ENCODE data around the gene CDK18.

Gene CDK18

GRCh38 chr1:205535096-205535495 lies 30.6 kb downstream of the CDK18 start:
- TF ChIP-seq, protein P1, sequence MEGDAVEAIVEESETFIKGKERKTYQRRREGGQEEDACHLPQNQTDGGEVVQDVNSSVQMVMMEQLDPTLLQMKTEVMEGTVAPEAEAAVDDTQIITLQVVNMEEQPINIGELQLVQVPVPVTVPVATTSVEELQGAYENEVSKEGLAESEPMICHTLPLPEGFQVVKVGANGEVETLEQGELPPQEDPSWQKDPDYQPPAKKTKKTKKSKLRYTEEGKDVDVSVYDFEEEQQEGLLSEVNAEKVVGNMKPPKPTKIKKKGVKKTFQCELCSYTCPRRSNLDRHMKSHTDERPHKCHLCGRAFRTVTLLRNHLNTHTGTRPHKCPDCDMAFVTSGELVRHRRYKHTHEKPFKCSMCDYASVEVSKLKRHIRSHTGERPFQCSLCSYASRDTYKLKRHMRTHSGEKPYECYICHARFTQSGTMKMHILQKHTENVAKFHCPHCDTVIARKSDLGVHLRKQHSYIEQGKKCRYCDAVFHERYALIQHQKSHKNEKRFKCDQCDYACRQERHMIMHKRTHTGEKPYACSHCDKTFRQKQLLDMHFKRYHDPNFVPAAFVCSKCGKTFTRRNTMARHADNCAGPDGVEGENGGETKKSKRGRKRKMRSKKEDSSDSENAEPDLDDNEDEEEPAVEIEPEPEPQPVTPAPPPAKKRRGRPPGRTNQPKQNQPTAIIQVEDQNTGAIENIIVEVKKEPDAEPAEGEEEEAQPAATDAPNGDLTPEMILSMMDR (IDR thresholded peaks at IDR 0.05), result no peak

GRCh38 chr1:205535866-205536758 lies 31.6 kb downstream of the CDK18 start:
- TF ChIP-seq, protein P1 (IDR thresholded peaks at IDR 0.05), result no peak

DNA sequence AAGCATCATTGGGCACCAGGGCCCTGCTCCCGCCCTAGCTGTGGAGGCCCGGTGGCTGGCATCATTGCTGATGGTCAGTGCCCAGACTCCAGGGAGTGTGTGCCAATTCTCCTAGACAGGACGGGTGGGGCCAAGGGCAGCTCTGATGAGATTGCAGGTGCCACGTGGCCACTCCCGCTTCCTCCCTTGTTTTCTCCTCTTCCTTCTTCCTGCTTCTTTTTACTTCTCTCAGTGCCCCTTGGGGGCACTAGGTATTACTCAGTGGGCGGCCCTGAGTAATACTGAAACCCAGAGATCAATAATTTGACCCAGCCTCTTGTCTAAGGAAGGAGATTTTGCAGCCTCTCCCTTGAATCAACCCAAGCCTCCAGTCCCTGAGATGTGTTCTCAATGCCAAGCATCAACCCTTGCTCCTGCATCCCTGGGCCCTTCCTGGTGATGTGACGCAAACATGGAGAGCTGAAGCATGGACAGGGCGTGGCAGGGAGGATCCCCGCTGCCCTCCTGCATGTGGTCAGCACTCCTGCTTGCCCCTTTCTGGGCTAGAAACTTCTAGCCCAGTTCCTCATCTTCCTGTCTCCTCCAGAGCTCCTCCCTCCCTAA lies 32.4 kb downstream of the CDK18 start:
- TF ChIP-seq, protein P1 (IDR thresholded peaks at IDR 0.05), result no peak

DNA sequence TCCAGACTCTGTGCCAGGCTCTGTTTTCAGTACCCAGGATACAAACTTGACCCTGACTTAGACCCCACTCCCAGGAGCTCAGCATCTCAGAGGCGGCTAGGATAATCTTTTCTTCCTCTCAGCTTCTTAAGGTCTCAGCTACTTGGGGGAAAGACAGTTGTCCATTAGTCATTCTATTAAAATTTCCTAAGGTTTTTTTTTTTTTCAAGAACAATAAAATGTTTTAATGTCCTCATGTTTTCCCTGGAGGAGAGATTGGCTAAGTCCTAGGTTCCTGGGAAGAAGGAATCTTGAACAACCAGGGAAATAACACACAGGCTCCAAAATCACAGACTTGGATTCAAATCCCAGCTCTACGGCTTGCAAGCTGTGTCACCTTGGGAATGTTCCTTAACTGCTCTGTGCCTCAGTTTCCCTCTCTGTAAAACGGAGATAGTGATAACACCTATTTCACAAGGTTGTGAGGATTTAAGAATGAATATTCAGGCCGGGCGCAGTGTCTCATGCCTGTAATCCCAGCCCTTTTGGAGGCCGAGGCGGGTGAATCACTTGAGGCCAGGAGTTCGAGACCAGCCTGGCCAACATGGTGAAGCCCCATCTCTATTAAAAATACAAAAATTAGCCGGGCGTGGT lies 33.0 kb downstream of the CDK18 start:
- TF ChIP-seq, protein P1 (IDR thresholded peaks at IDR 0.05), result no peak

DNA sequence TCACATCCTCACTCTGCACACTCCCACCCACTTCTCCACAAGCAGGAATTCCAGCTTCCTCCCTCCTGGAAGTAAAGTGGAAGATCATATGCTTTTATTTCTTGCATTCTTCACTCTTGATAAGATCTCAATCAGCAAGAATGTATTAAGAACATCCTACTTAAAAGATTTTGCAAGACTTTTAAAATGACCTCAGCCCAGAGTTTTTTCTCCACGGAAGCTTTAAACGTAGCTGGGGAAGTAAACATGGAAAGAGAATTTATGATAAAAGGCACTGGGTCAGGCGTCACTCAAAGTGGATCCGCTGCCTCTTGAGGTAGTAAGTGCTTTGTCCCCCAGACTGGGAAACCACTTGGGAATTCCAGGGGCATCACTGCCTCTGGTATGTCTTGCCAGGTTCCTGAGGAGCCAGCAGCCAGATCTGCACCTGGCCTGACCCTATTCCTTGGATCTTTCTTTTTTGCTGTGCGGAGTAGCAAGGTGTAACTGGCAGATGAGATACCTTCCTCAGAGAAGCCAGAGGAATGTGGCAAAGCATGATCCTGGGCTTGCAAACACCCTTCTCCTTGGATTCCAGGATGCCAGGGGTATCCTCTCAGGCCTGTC lies 33.9 kb downstream of the CDK18 start:
- TF ChIP-seq, protein P1 (IDR thresholded peaks at IDR 0.05), result no peak

GRCh38 chr1:205541161-205541886 lies 36.9 kb downstream of the CDK18 start:
- TF ChIP-seq, protein P1 (IDR thresholded peaks at IDR 0.05), result no peak

GRCh38 chr1:205542367-205542766 lies 37.9 kb downstream of the CDK18 start:
- TF ChIP-seq, protein P1 (IDR thresholded peaks at IDR 0.05), result no peak

Data from LNCAP (cell line).